GM18868 (cell line): ENCODE data around the gene RPL13A.

Experiments used
- ATAC-seq: cut with Tn5 transposase; IDR thresholded peaks from one replicate; pipeline ENCODE4 v1.9.1; 2021; ENCODE audit warnings: mild to moderate bottlenecking, moderate library complexity; ENCODE audit not compliant: unreplicated experiment

The RPL13A gene

DNA sequence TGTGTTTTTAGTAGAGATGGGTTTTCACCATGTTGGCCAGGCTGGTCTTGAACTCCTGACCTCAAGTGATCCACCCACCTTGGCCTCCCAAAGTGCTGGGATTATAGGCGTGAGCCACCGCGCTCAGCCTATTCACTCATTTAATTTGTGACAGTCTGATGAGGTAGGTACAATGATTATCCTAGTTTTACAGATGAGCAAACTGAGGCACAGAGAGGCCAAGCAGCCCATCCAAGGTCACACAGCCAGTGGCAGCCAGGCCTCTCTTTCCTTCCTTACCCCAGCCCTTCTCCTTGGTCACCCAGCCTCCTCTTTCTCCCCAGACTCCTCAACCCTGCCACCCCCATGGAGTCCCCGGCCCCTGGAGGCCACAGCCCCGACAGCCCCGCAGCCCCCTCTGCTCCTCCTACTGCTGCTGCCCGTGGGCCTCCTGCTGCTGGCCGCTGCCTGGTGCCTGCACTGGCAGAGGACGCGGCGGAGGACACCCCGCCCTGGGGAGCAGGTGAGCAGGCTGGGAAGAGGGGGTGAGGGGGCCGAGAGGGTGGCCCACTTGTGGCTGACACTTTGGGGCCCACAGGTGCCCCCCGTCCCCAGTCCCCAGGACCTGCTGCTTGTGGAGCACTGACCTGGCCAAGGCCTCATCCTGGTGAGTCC, 7.3 kb upstream of the RPL13A start:
- no peak for ATAC-seq

GRCh38 chr19:49481020-49481683, 6.3 kb upstream of the RPL13A start:
- ATAC-seq = no peak

DNA sequence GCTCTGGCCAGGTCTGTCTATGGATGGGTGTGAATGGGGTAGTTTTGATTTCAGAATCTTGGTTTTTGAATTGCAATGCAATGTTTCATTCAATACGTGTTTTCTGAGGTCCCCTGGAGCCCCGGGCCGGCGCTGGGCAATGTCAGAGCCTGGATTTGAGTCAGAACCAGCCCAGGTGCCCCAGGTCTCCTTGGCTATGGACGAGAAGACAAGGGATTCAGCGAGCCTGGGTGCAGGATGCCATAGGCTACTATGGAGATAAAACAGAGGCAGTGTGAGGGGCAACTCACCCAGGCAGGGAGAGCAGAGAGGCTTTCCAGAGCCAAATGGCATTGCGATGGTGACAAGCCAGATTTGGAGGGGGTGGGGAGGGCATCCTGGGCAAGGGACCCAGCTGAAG, 1.2 kb upstream of the RPL13A start:
- ATAC-seq = no peak

- ATAC-seq = no peak
Measured at GRCh38 chr19:49486710-49487276, 615 bp upstream of the RPL13A start.

DNA sequence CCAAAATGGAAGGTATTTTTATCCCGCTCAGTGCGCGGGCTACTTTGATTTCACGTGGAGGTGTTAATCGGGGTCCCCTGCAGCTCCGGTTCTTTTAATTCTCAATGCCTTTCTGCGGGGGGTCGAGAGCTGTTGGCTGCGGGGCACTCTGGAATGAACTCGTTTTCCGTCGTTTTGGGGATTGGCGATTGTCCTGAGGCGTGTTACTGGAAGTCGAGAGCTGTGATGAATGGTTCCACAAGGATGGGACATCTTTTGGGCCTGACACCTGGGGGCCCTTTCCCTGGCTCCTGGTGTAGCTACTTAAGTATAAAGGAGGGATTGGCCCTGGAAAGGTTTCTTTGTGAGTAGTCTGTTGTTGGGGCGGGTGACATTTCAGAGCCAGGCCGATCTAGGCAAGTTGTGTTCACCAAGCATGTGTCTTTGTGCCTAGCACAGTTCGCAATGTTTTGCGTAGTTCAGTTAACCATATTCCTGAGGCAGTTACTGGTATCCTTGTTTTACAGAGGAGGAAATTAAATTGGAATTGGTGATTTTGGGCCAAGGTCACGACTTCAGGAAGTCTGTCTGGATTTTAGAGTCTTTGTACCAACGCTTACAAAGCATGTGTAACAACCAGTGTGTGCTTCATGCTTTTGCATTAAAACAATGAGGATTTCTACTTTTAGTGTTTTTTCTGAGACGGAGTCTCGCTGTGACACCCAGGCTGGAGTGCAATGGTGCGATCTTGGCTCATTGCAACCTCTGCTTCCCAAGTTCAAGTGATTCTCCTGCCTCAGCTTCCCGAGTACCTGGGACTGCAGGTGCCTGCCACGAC, 846 bp downstream of the RPL13A start:
- no peak for ATAC-seq

DNA sequence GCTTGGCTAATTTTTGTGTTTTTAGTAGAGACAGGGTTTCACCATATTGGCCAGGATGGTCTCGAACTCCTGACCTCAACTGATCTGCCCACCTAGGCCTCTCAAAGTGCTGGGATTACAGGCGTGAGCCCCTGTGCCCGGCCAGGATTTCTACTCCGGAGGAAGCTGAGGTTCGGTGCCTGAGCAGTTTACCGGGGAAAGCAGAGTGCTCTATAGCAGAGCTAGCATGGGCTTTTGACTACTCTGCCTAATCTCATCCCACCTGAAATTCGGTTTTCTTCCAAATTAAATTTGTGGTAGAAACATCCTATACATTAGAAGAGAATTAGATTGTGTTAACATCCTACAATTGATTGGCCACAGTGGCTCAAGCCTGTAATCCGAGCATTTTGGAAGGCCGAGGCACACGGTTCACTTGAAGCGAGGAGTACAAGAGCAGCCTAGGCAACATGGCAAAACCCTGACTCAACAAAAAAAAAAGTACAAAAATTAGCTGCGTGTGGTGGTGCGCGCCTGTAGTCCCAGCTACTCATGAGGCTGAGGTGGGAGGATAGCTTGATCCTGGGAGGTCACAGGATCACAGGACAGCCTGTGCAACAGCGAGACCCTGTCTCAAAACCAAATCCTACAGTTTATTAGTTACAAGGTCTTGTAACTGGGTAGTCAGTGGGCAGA, 1.6 kb downstream of the RPL13A start:
- ATAC-seq = no peak

DNA sequence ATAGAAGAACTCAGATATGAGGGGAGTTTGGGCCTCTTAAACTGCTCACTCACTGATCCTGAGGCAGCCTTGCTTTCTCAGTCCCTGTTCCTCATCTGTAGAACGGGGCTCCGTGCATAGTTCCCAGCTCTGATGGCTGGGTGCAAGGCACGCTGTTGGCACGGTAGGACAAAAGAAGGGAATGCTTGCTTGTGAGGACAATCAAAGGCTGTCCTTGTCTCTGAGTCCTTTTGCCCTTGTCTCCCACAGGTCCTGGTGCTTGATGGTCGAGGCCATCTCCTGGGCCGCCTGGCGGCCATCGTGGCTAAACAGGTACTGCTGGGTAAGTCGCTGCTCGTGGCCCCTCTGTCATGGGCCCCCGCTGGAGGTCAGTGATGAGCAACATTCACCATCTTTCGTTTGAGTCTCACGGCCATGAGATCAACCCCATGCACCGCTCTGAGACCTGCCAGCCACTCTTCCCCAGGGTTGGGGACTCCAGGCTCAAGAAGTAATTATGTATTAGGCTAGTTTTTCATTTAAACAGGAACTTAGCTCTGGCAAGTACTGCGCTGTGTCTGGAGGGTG, 2.3 kb downstream of the RPL13A start:
- ATAC-seq = no peak

DNA sequence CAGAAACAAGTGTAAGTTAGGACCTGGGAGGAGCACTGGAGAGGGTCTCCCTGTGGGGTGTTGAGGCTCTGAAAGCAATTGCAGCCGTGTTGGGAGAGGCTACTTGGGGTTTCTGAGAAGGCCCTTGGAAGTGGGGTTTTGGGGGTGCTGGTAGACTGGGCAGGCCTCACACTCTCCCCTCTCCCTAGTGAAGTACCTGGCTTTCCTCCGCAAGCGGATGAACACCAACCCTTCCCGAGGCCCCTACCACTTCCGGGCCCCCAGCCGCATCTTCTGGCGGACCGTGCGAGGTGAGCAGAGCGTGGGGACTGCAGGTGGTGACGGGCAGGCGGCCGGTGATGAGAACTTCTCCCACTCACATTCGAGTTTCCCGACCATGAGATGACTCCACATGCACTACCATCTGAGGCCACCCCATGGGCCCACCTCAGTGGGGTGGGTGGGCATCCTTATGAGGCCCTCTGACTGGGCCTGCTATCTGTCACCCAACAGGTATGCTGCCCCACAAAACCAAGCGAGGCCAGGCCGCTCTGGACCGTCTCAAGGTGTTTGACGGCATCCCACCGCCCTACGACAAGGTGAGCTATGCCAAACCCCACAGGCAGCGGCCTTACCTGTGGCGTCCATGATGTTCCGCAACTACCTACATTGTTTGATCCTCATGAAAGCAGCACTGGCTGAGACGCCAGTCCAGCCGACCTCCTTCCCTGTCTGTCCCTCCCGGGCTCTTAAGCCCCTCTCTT, 3.0 kb downstream of the RPL13A start:
- no peak for ATAC-seq

DNA sequence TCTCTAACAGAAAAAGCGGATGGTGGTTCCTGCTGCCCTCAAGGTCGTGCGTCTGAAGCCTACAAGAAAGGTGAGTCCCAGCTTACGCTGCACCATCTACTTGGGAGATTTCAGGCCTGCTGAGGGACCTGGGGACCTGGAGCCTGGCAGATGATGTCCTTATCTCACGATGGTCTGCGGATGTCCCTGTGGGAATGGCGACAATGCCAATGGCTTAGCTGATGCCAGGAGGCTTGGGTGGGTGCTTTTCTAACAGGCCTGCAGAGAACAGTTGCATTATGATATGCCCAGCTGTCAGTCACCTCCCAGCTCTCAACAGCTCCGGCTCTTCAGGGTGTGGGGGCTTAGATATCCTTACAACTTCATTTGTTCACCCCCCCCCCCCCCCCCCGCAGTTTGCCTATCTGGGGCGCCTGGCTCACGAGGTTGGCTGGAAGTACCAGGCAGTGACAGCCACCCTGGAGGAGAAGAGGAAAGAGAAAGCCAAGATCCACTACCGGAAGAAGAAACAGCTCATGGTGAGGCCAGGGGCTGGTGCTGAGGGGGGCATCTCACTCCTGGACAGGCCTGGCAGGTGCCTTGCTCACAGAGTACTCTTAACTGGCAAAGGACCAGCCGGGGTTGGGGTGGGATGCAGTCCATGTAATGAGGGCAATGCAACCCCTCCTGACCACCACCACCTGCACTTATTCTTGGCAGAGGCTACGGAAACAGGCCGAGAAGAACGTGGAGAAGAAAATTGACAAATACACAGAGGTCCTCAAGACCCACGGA, 3.8 kb downstream of the RPL13A start:
- no peak for ATAC-seq

DNA sequence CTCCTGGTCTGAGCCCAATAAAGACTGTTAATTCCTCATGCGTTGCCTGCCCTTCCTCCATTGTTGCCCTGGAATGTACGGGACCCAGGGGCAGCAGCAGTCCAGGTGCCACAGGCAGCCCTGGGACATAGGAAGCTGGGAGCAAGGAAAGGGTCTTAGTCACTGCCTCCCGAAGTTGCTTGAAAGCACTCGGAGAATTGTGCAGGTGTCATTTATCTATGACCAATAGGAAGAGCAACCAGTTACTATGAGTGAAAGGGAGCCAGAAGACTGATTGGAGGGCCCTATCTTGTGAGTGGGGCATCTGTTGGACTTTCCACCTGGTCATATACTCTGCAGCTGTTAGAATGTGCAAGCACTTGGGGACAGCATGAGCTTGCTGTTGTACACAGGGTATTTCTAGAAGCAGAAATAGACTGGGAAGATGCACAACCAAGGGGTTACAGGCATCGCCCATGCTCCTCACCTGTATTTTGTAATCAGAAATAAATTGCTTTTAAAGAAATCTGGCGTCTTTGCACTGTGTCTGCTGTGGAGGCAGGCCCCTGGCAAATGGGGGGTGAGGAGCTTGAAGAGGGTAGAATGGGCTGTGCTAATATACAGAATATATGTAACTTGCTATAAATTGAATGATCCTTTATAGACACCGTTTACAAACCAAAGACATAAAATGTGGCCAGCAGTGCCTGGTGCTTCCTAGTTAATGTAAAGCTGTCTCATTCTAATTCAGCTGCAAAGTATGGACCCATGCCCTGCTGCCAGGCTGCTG, 4.6 kb downstream of the RPL13A start:
- no peak for ATAC-seq

DNA sequence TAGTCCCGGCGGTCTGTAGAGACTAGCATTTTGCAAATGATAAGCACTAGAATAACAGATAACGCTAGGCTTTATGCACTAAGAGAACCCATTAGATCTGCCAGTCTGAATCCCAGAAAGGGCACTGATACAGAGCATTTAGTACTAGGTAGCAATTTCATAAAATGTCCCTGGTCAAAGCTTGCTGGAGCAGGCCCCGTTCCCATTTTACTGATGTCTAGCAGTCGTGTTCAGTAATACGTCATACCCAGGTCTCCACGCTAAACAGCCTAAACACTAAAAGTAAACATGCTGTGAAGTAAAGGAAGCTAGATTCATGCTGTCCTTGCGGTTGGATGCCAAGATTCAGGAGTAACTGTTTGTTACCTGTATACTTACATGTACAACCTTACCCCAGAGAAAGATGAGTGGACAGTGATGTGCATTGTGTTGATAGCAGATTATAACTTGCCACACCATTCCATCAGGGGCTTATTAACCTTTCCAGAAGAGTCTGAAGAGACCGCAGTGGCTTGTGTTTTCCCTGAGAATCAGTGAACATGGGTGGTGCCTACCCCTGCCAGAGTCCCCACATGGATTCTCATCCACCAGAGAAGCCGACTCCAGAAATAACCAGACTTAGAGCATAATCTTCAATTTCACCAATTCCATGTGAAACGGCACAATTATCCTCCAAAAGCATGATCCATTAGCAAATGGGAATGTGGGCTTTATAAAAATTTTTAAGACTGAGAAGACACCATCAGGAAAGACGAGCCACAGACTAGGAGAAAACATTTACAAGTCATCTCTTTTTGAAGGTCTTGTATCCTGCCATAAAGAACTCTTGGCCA, 5.4 kb downstream of the RPL13A start:
- ATAC-seq = no peak

GRCh38 chr19:49496574-49497008, 9.2 kb downstream of the RPL13A start:
- ATAC-seq = no peak

DNA sequence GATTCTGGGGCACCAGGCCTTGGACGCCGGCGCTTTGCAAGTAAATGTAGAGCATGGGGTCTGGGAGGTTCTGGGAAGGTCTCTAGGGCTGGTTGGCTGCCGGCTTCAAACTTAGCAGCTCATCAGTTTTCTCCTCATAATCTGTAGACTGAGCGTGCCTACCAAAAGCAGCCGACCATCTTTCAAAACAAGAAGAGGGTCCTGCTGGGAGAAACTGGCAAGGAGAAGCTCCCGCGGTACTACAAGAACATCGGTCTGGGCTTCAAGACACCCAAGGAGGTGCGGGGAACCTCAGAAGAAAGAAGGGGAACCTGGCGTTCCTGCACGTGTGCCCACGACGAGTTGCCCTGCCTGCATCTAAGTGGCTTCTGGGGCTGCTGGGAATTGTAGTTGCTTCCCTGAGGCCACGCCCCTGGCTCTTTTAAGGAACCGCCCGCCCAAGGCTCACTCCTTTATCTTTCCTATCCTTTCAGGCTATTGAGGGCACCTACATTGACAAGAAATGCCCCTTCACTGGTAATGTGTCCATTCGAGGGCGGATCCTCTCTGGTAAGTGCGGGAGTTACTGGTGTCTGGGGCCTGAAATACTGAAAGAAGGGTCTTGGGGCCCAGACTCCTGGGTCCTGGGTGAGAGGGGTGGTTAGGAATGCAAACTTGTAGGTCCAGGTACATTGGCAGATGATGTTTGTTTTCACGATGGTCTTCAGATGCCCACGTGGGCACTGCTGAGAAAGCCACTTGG, 9.8 kb downstream of the RPL13A start:
- no peak for ATAC-seq

GRCh38 chr19:49497789-49498103, 10.3 kb downstream of the RPL13A start:
- no peak for ATAC-seq

- no peak for ATAC-seq
Measured at GRCh38 chr19:49498475-49498874, 11.1 kb downstream of the RPL13A start.

GRCh38 chr19:49499030-49499670, 11.7 kb downstream of the RPL13A start:
- ATAC-seq = no peak
